ENCODE measurements around the gene INAVA. TPM values are rescaled to one million over a fixed set of nuclear protein-coding genes. Genes with fewer than 3 reads are reported as not detected.
"Not testable (repeated sequence)": the region's sequence is repeated elsewhere in the genome, so short reads cannot be mapped to it uniquely, and the experiment has no call there.

Gene INAVA
- total RNA-seq, 1 experiment from 2014 or later = 18.0 TPM

DNA sequence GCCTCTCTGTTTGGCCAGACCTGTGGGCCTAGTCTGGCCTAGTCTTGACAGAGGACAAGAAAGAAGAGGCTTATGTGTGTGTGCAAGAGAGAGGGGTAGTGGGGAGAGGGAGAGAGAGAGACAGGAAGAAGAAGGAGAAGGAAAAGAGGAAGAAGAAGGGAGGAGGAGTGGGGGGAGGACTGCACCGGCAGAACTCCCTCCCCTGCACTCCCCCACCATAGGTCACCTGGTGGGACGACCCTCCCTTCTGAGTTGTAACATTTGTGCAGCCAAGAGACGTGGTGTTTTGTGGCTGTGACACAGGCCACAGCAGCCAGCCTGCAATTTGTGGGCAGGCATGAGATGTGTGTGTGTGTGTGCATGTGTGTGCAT, 4.3 kb downstream of the INAVA start:
- DNase-seq (ENCODE audit: low read depth) = no peak

DNA sequence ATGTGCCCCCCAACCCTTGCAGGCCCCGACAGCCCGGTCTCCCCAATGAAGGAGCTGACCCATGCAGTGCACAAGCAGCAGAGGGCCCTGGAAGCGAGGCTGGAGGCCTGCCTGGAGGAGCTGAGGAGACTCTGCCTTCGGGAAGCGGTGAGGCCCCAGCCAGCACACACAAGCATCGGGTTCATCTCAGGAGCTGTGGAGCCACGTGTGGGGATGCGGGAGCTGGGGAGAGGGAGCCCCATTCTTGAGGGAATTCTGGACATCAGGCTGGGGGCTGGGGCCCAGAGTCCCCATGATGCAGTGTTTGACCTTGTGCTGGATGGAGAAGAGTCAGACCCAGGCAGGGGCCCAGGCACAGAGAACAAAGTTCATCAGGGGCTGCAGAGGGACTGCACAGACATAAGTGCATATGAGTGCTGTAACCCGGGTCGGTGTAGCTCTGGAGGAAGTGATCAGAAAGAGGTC, 4.8 kb downstream of the INAVA start:
- DNase-seq (ENCODE audit: low read depth) = no peak

- no peak for DNase-seq (ENCODE audit: low read depth)
These were observed 5.5 kb downstream of the INAVA start for GRCh38 chr1:200899954-200900867.

- no peak for DNase-seq (ENCODE audit: low read depth)
These were observed 6.2 kb downstream of the INAVA start for GRCh38 chr1:200900877-200901276.

DNA sequence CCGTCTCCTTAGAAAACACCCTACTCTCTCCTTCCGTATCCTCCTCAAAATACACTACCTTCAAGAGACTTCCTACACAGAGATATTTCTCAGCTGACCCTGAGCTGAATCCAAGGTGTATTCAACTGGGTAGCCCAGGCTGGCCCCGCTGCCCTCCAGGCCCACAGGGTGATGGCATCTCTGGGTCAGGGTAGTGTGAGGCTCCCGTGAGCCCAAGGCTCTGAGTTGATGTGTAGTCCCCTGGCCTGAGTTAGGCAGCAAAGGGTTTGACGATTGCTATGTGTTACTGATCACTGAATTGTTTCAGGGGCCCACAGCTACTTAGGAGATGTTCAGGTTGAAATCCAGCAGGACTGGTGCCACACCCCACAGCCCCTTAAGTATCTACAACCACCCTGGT, 6.7 kb downstream of the INAVA start:
- DNase-seq (ENCODE audit: low read depth) = no peak

GRCh38 chr1:200901796-200902444, 7.2 kb downstream of the INAVA start:
- DNase-seq (ENCODE audit: low read depth) = no peak

DNA sequence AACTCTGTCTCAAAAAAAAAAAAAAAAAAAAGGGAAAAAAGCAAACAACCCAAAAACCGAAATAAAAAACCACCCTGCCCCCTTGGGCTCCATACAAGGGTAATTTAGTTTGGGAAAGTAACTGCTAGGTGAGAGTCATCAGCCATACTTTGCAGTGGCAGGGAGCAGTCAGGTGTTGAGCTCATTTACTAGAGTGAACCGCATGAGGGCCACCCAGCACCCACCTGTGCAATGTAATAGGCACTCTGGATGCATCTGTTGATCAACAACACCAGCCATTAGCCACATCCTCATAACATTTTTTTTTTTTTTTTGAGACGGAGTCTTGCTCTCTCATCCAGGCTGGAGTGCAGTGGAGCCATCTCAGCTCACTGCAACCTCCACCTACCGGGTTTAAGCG, 9.1 kb downstream of the INAVA start:
- DNase-seq (ENCODE audit: low read depth) = no peak

DNA sequence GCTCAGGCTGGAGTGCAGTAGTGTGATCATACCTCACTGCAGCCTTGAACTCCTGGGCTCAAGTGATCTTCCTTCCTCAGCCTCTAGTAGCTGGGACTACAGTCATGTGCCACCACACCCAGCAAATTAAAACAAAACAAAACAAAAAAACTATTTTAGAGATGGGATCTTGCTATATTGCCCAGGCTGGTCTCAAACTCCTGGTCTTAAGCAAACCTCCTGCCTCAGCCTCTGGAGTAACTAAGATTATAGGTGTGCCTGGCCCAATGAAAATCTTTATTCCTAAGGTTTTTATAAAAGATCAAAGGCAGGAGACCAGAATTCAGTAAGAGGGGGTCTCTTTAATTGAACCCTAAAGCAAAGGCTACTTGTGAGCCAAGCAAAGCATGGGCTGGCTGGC, 10.1 kb downstream of the INAVA start:
- no peak for DNase-seq (ENCODE audit: low read depth)

DNA sequence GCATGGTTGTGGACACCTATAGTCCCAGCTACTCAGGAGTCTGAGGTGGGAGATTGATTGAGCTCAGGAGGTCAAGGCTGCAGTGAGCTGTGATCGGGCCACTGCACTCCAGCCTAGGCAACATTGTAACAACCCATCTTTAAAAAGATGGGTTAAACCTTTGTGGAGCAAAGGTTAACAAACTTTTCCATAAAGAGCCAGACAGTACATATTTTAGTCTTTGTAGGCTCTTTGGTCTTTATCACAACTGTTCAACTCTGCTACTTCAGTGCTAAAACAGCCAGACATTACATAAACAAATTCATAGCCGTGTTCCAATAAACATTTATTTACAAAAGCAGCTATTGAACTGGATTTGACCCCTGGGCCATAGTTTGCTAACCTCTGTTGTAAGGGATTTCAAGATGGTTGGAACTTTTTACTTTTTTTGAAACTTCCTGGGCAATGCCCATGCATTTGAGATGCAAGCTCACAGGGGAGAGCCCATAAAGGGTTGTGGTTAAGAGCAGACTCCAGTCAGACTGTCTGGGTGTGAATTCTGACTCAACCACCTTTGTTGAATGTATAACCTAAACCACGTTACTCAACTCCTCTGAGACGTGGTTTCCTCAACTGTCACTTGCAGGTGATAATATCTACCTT, 10.8 kb downstream of the INAVA start:
- DNase-seq (ENCODE audit: low read depth) = no peak

- DNase-seq (ENCODE audit: low read depth) = no peak
These were observed 11.8 kb downstream of the INAVA start for GRCh38 chr1:200906491-200906890.

DNA sequence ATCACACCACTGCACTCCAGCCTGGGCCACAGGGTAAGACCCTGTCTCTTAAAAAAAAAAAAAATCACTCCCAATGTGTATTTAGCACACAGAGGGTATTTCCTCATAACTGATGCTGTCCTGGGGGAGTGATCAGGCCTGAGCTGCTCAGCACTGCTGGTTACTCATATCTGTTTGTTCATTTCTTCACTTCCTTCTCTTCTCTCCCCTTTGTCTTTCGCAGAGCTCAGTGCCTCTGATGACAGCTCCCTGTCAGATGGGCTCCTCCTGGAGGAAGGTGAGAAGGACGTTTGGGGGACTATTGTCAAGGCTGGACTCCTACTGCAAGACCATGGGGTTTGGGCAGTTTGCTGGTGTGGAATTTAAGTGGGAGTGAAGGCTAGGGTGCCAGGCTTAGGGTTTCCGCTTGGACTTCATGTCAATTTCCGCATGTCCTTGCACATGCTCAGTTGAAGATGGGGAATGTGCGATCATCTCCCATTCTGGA, 13.0 kb downstream of the INAVA start:
- no peak for DNase-seq (ENCODE audit: low read depth)

DNA sequence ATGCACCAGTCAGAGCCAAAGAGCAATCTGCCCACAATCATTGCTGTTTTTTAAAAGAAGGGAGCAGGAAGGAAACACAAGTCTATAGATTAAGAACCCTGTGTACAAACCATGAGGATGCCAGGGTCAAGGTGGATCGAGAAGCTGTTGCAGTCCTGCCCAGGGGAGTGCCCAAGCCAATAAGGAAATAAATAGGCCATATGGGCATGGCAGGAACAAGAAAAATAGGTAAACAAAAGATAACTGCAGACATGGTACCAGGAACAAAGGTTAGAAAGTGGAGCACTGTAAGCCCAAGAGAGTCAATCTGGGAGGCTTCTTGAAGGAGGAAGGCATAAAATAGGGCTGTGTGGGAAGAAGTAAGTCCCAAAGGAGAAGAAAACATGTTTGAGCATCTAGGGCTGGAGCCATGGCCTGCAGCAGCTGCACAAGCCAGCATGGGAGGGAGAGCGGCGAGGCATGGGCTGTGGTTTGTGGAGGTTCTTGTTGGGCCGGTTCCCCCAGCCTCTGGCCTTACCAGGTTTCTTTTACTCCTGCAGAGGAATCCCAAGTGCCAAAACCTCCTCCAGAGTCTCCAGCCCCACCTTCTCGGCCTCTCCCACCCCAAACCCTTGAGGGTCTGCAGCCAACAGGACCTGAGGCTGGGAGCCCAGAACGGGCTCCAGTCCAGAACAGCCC, 13.6 kb downstream of the INAVA start:
- DNase-seq (ENCODE audit: low read depth) = no peak

- DNase-seq (ENCODE audit: low read depth) = no peak
These were observed 14.4 kb downstream of the INAVA start for GRCh38 chr1:200909071-200909470.

- no peak for DNase-seq (ENCODE audit: low read depth)
These were observed 15.1 kb downstream of the INAVA start for GRCh38 chr1:200909757-200910239.

GRCh38 chr1:200911361-200911760, 16.7 kb downstream of the INAVA start:
- no peak for DNase-seq (ENCODE audit: low read depth)

DNA sequence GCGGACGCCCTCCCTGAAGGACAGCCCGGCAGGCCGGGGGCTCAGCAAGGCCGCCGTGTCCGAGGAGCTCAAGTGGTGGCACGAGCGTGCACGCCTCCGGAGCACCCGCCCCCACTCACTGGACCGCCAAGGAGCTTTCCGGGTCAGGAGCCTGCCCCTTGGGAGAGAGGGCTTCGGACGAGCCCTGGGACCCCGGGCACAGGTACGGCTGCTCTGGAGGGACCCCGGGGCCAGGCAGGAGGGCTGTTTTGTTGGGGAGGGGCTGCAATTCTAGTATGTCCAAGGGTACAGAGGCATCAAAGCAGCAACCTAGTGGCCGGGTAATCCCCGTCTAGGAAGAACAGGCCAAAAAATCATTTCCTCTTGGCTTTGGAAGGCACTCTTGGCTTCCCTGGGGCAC, 17.2 kb downstream of the INAVA start:
- DNase-seq (ENCODE audit: low read depth) = not testable (repeated sequence)

GRCh38 chr1:200912737-200913407, 18.2 kb downstream of the INAVA start:
- no peak for DNase-seq (ENCODE audit: low read depth)

- DNase-seq (ENCODE audit: low read depth) = no peak
These were observed 21.5 kb downstream of the INAVA start for GRCh38 chr1:200916152-200916551.

- DNase-seq (ENCODE audit: low read depth) = no peak
These were observed 22.0 kb downstream of the INAVA start for GRCh38 chr1:200916681-200917080.

DNA sequence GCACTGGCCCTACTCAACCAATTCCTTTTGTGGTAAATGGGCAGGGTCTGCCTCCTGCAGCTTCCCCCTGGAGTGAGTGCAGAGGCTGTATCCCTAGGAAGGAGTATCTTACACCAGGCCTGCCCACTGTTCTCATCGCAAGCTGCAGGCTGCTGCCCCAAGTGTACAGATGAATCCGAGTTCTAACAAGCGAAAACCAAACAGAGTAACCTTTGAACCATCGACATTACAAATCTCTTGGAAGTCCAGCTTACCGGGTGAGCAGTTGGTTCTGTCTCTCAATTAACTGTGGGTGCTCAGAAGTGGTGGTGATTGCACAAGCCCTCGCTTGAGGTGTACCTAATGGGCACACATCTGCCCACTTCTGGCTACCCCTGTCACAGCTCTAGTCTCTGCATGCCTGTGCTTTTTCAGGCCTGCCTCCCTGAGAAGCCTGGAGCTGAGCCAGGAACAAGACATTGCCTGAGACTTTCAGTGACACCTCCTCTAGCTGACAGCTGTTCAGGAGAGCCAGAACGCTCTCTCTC, 22.7 kb downstream of the INAVA start:
- no peak for DNase-seq (ENCODE audit: low read depth)

GRCh38 chr1:200918006-200918405, 23.3 kb downstream of the INAVA start:
- DNase-seq (ENCODE audit: low read depth) = no peak
